ENCODE data around the gene ZFAND3.

- TF ChIP-seq CTCF (IDR thresholded peaks at IDR 0.05; ENCODE audit: low read length) (no peak), EZH2 (IDR thresholded peaks at IDR 0.05; ENCODE audit: borderline replicate concordance, low read length) (no peak)
These were observed 70.0 kb downstream of the ZFAND3 start for GRCh38 chr6:37889486-37889885.

Measured in OCI-LY1 (cell line).